ENCODE data around the gene SFTA2. TPM values are rescaled to one million over a fixed set of nuclear protein-coding genes. Genes with fewer than 3 reads are reported as not detected.

The SFTA2 gene
- polyA plus RNA-seq, 1 donor (not counting 4 experiments of a cell fraction or from before 2014, with no cell fraction given): not detected

GRCh38 chr6:30962716-30963115 lies 30.7 kb upstream of the SFTA2 start:
- Histone ChIP-seq H3K9ac (ENCODE audit: control insufficient read depth, extremely low read depth, insufficient read depth, low read length) (no peak overlapping the region), H3K27ac (ENCODE audit: control insufficient read depth, insufficient read depth, low read length) (no peak overlapping the region), H3K36me3 (ENCODE audit: control insufficient read depth in 2 of 2, extremely low read depth in 1 of 2, insufficient read depth in 2 of 2, low read length in 2 of 2) (no peaks in the 10 kb centered on the region), H2AFZ (ENCODE audit: control insufficient read depth, low read length) (no peak overlapping the region), H3K4me3 (ENCODE audit: control insufficient read depth in 2 of 3, extremely low read depth in 1 of 3, insufficient read depth in 2 of 3, low read depth in 1 of 3, low read length in 3 of 3) (no peak overlapping the region), H3K4me2 (ENCODE audit: control insufficient read depth, extremely low read depth, insufficient read depth, low read depth, low read length) (no peak overlapping the region), H3K79me2 (ENCODE audit: control insufficient read depth, insufficient read depth, low read length) (no peaks in the 10 kb centered on the region), H3K27me3 (ENCODE audit: control insufficient read depth, extremely low read depth, insufficient read depth, low read length) (no peaks in the 10 kb centered on the region), H3K9me3 (ENCODE audit: control insufficient read depth, low read depth, low read length) (no peaks in the 10 kb centered on the region), H3K4me1 (ENCODE audit: control insufficient read depth, extremely low read depth, insufficient read depth, low read length) (peaks cover 5% of the 10 kb centered on the region), H4K20me1 (ENCODE audit: control insufficient read depth, extremely low read depth, insufficient read depth, low read length) (no peaks in the 10 kb centered on the region), H3K9me1 (ENCODE audit: control insufficient read depth, extremely low read depth, insufficient read depth, low read length) (no peaks in the 10 kb centered on the region)
- DNase-seq (ENCODE audit: low read depth, low spot score): no peak
- dilution Hi-C loops (cut with MboI; ENCODE audit: extremely low pct_ligation_motif_present, low sequenced_read_pairs): no loop called here
- TF ChIP-seq EZH2 (IDR thresholded peaks at IDR 0.05; ENCODE audit: low read length): no peak
- no peak for TF ChIP-seq CTCF (optimal IDR thresholded peaks at IDR 0.05 in 1 of 3, IDR thresholded peaks at IDR 0.05 in 1 of 3, conservative IDR thresholded peaks at IDR 0.05 in 1 of 3; ENCODE audit: extremely low read depth in 1 of 3, insufficient read depth in 2 of 3, low read length in 3 of 3)
- FAIRE-seq: no peak

GRCh38 chr6:30960907-30961673 lies 29.1 kb upstream of the SFTA2 start:
- TF ChIP-seq EZH2 (IDR thresholded peaks at IDR 0.05; ENCODE audit: low read length) (no peak), CTCF (optimal IDR thresholded peaks at IDR 0.05 in 1 of 3, IDR thresholded peaks at IDR 0.05 in 1 of 3, conservative IDR thresholded peaks at IDR 0.05 in 1 of 3; ENCODE audit: extremely low read depth in 1 of 3, insufficient read depth in 2 of 3, low read length in 3 of 3) (no peak)
- Histone ChIP-seq H2AFZ (ENCODE audit: control insufficient read depth, low read length) (no peak overlapping the region), H3K4me2 (ENCODE audit: control insufficient read depth, extremely low read depth, insufficient read depth, low read depth, low read length) (no peak overlapping the region), H3K9ac (ENCODE audit: control insufficient read depth, extremely low read depth, insufficient read depth, low read length) (no peak overlapping the region), H3K27me3 (ENCODE audit: control insufficient read depth, extremely low read depth, insufficient read depth, low read length) (peaks cover 6% of the 10 kb centered on the region), H3K79me2 (ENCODE audit: control insufficient read depth, insufficient read depth, low read length) (no peaks in the 10 kb centered on the region), H3K36me3 (ENCODE audit: control insufficient read depth in 2 of 2, extremely low read depth in 1 of 2, insufficient read depth in 2 of 2, low read length in 2 of 2) (no peaks in the 10 kb centered on the region), H3K27ac (ENCODE audit: control insufficient read depth, insufficient read depth, low read length) (no peak overlapping the region), H3K9me3 (ENCODE audit: control insufficient read depth, low read depth, low read length) (no peaks in the 10 kb centered on the region), H3K9me1 (ENCODE audit: control insufficient read depth, extremely low read depth, insufficient read depth, low read length) (no peaks in the 10 kb centered on the region), H3K4me3 (ENCODE audit: control insufficient read depth in 2 of 3, extremely low read depth in 1 of 3, insufficient read depth in 2 of 3, low read depth in 1 of 3, low read length in 3 of 3) (no peak overlapping the region), H3K4me1 (ENCODE audit: control insufficient read depth, extremely low read depth, insufficient read depth, low read length) (peaks cover 5% of the 10 kb centered on the region), H4K20me1 (ENCODE audit: control insufficient read depth, extremely low read depth, insufficient read depth, low read length) (no peaks in the 10 kb centered on the region)
- FAIRE-seq (no peak), DNase-seq (ENCODE audit: low read depth, low spot score) (no peak)
- dilution Hi-C loops (cut with MboI; ENCODE audit: extremely low pct_ligation_motif_present, low sequenced_read_pairs): no loop called here

Data from keratinocyte (primary cell).